GM12865 (cell line): Measurements from ENCODE around the gene GOLPH3L.
"Not testable (repeated sequence)": the region's sequence is repeated elsewhere in the genome, so short reads cannot be mapped to it uniquely, and the experiment has no call there.

Experiments
- DNase-seq: peaks from one replicate; pipeline ENCODE4 v3.0.0; 2010; ENCODE audit warnings: low read depth
- H3K4me3 ChIP-seq: 2 replicates; pipeline ENCODE4 v1.5.1; 2011; ENCODE audit warnings: mild to moderate bottlenecking, low read depth, low read length, control low read depth
- TF ChIP-seq, protein P1 (sequence below): IDR thresholded peaks from 2 replicates; pipeline ENCODE4 v1.5.1; 2011; ENCODE audit warnings: low read length, control low read depth, low read depth, inconsistent platforms; ENCODE audit not compliant: insufficient read depth; ENCODE audit errors: missing control alignments

GOLPH3L gene

DNA sequence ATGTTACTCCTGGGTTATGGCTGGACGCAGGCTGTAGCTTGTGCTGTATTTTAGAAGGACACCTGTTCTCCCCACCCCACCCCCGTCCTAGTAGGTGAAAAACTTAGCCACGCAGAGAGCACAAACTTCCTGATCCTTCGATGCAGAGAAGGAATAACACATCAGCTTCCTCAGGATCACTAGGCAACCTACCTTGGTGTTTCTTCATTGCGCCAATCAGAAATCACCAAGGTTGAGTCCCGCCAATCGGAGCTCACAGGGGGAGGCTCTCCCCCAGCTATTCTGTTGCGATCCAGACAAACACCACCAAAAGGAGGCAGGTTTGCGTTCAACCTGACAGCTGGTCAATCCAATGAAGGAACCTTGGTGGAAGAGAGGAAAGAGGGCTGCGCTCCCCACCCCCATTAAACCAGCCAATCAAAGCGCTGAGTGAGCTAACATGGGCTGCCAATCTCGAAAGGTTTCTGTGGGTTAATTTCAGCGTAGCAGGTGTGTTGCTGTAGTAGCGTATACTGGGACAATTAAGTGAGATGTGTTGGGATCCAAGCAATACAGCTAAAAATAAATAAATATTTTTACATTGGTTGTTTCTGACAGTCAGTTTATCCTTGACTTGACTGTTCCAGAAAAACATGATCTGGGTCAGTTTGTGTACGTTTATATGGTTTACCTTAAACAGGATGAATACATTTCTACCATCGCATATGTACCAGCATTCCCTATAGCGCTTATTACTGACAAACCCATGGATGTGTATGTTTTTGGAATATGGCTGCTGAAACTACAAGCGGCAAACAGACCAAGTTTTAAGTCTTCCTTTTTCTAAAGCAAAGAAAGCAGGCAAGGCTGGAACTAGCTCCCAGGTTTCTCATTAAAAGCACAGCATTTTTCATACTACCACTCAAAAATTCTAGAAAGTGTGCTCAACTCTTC, at the start of gene GOLPH3L:
Gene GOLPH3L (minus strand): TSS at position 160 of the 933 bp plus-strand sequence. CDS start 2,316 bp downstream, outside the sequence.
- TF ChIP-seq, protein P1, sequence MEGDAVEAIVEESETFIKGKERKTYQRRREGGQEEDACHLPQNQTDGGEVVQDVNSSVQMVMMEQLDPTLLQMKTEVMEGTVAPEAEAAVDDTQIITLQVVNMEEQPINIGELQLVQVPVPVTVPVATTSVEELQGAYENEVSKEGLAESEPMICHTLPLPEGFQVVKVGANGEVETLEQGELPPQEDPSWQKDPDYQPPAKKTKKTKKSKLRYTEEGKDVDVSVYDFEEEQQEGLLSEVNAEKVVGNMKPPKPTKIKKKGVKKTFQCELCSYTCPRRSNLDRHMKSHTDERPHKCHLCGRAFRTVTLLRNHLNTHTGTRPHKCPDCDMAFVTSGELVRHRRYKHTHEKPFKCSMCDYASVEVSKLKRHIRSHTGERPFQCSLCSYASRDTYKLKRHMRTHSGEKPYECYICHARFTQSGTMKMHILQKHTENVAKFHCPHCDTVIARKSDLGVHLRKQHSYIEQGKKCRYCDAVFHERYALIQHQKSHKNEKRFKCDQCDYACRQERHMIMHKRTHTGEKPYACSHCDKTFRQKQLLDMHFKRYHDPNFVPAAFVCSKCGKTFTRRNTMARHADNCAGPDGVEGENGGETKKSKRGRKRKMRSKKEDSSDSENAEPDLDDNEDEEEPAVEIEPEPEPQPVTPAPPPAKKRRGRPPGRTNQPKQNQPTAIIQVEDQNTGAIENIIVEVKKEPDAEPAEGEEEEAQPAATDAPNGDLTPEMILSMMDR: peak; percentile 5
- peak; percentile 98 for DNase-seq
- H3K4me3 ChIP-seq: peak within 1 kb of the TSS; percentile 97

DNA sequence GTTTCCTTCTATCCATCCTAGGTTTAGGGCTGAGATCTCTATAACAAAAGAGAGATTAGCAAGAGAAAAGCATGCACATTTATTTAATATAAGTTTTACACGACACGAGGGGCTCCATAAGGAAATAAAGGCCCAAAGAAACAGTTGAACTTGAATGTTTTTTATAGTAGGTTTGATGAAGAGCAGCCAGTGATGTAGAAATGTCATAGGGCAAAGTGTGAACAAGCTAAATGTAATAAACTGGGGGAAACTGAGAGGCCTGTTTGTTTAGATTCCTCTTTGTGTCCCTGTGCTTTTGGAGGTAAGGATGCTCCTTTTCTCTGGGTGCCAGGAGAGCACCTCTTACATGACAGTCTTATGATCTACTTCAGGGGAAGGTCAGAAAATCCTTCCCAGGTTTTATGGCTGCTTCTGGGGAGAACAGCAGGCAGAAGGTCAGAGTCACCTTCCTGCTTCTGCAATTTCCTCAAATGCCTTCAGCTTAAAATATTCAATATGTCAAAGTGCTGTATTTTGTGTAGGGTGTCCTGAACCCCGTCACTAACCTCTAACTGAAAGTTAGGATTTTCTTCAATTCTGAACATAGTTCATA, 33.3 kb upstream of the GOLPH3L start:
- no peak overlapping the region for H3K4me3 ChIP-seq
- TF ChIP-seq, protein P1: no peak
- DNase-seq: no peak

DNA sequence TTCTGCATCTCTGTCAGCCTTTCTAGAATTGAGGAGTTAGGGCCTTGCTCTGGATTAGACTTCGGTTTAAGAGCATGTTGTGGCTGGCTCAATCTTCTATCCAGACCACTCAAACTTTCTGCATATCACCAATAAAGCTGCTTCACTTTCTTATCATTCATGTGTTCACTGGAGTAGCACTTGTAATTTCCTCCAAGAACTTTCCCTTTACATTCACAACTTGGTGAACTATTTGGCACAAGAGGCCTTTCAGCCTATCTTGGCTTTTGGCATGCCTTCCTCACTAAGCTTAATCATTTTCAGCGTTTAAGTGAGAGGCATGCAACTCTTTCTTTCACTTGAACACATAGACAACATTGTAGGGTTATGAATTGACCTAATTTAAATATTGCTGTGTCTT, 27.4 kb upstream of the GOLPH3L start:
- TF ChIP-seq, protein P1: no peak
- no peak for DNase-seq
- no peak overlapping the region for H3K4me3 ChIP-seq

DNA sequence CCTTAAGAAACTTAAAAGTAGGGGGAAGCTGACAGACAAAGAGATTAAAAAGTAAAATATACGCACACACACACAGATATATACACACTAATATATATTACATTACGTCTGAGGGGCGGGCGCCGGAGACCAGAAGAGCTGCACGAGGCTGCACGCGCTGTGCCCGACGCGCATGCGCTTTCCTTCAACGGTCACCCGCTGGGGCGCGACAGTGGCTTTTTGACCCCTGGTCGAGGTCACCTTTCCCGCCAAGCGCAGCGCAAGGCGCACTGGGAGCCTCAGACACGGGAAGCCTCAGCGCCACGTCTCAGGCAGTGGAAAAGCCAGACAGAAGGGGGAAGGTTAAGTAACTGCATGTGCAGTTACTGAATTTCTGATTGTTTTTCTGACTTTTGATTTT, 23.7 kb upstream of the GOLPH3L start, which contains the start of gene HORMAD1:
Gene HORMAD1 (minus strand): TSS at position 193 of the 400 bp plus-strand sequence. CDS start 1,390 bp downstream, outside the sequence.
- no peak for DNase-seq
- TF ChIP-seq, protein P1: no peak
- H3K4me3 ChIP-seq: no peak within 1 kb of the TSS

DNA sequence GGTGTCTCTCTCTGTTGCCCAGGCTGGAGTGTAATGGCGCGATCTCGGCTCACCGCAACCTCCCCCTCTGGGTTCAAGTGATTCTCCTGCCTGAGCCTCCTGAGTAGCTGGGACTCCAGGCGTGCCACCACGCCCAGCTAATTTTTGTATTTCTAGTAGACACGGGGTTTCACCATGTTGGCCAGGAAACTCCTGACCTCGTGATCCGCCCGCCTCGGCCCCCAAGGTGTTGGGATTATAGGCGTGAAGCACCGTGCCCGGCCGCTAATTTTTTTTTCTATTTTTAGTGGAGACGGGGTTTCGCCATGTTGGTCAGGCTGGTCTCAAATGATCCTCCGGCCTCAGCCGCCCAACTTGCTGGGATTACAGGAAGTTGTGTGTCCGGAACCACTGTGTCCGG, 23.1 kb upstream of the GOLPH3L start:
- H3K4me3 ChIP-seq: no peak overlapping the region
- DNase-seq: no peak
- TF ChIP-seq, protein P1: no peak

DNA sequence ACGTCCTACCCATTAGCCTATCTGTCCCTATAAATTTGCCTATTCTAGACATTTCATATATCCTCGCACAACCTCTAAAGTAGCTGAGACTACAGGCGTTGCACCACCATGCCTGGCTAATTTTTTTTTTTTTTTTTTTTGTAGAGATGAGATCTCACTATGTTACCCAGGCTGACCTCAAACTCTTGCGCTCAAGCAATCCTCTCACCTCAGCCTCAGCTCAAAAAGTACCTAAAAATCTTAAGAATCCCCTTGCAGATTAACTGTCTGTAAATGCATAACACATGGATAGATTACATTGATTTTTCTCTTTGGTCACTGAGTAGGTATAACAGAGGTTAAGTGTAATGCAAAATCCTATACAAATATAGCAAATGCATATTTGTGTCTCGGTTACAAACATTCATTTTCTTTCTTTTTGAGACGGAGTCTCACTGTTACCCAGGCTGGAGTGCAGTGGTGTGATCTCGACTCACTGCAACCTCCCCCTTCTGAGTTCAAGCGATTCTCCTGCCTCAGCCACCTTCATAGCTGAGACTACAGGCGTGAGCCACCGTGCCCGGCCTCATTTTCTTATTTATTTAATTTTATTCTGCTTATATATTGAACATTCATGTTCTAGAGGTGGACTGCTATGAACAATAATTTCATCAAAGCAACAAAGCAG, 21.4 kb upstream of the GOLPH3L start:
- no peak overlapping the region for H3K4me3 ChIP-seq
- DNase-seq: no peak
- TF ChIP-seq, protein P1: no peak

DNA sequence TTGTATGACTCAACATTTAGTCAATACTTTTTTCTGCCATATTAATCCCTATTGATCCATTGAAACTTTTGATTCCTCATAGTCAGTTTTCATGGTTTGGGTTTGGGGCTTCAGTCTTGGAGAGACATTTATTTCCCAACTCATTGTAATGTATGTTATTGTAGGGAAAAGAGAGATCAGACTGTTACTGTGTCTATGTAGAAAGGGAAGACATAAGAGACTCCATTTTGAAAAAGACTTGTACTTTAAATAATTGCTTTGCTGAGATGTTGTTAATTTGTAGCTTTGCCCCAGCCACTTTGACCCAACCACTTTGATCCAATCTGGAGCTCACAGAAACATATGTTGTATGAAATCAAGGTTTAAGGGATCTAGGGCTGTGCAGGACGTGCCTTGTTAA, 12.1 kb upstream of the GOLPH3L start:
- not testable (repeated sequence) for H3K4me3 ChIP-seq, DNase-seq
